GM12878 (cell line): ENCODE measurements around the gene OR6C76.
"Not testable (repeated sequence)": the region's sequence is repeated elsewhere in the genome, so short reads cannot be mapped to it uniquely, and the experiment has no call there.

Experiments
- CBFB ChIP-seq: IDR thresholded peaks from 2 replicates; pipeline ENCODE4 v1.6.1; 2016; ENCODE audit warnings: antibody characterized with exemption, low read depth
- CTCF ChIP-seq, 3 experiments: IDR thresholded peaks in 2 of 3; conservative IDR thresholded peaks in 1 of 3; 2 replicates each; pipeline ENCODE4 v1.5.1; 2011; ENCODE audit warnings: low read depth in 3 of 3, low read length in 3 of 3, mild to moderate bottlenecking in 3 of 3, control low read depth in 2 of 3, moderate library complexity in 2 of 3, inconsistent platforms in 1 of 3, mixed read lengths in 1 of 3; ENCODE audit not compliant: control insufficient read depth in 2 of 3, insufficient read depth in 1 of 3; ENCODE audit errors: extremely low read depth in 1 of 3
- HDAC2 ChIP-seq: fragments of 200-600 bp; sonication (generic); IDR thresholded peaks from 2 replicates; pipeline ENCODE4 v1.6.1; 2017
- JUNB ChIP-seq: IDR thresholded peaks from 2 replicates; pipeline ENCODE4 v1.6.1; 2016; ENCODE audit warnings: antibody characterized with exemption, mild to moderate bottlenecking
- MEF2A ChIP-seq: IDR thresholded peaks from 2 replicates; pipeline ENCODE4 v1.6.1; 2011; ENCODE audit warnings: low read depth, mild to moderate bottlenecking, low read length, moderate library complexity; ENCODE audit not compliant: insufficient read depth
- POLR2A ChIP-seq: IDR thresholded peaks from 2 replicates; pipeline ENCODE4 v1.6.1; 2011; ENCODE audit warnings: low read depth, mild to moderate bottlenecking, low read length
- PRDM15 ChIP-seq: fragments of 450-650 bp; formaldehyde crosslinking; IDR thresholded peaks from 2 replicates; pipeline ENCODE4 v1.4.0; 2020; ENCODE audit warnings: mild to moderate bottlenecking, moderate library complexity
- RCOR1 ChIP-seq: conservative IDR thresholded peaks from 2 replicates; pipeline ENCODE4 v1.6.1; 2012; ENCODE audit warnings: low read depth, low read length, improper control_type of control experiment
- RFX5 ChIP-seq: IDR thresholded peaks from 2 replicates; pipeline ENCODE4 v1.6.1; 2011; ENCODE audit warnings: low read depth, low read length, improper control_type of control experiment
- TCF12 ChIP-seq: IDR thresholded peaks from 2 replicates; pipeline ENCODE4 v1.6.1; 2011; ENCODE audit warnings: low read depth, mild to moderate bottlenecking, low read length
- TF ChIP-seq, protein P1 (sequence below): IDR thresholded peaks from 2 replicates; pipeline ENCODE4 v1.6.1; 2011; ENCODE audit warnings: low read depth, mild to moderate bottlenecking, low read length, moderate library complexity, borderline replicate concordance; ENCODE audit errors: extremely low read depth

DNA sequence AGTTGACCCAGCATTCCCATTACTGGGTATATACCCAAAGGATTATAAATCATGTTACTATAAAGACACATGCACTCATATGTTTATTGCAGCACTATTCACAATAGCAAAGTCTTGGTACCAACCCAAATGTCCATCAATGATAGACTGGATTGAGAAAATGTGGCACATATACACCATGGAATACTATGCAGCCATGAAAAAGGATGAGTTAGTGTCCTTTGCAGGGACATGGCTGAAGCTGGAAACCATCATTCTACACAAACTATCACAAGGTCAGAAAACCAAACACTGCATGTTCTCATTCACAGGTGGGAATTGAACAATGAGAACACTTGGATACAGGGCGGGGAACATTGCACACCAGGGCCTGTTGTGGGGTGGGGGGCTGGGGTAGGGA lies 38.9 kb downstream of the OR6C76 start:
- not testable (repeated sequence) for TF ChIP-seq JUNB; RFX5; CBFB; POLR2A; HDAC2; MEF2A; PRDM15 (CRISPR knock-in tag); CTCF (IDR thresholded peaks at IDR 0.05 in 2 of 3, conservative IDR thresholded peaks at IDR 0.05 in 1 of 3; ENCODE audit: control insufficient read depth in 2 of 3, extremely low read depth in 1 of 3, insufficient read depth in 1 of 3, low read depth in 3 of 3, low read length in 3 of 3); TCF12; RCOR1
- TF ChIP-seq, protein P1, sequence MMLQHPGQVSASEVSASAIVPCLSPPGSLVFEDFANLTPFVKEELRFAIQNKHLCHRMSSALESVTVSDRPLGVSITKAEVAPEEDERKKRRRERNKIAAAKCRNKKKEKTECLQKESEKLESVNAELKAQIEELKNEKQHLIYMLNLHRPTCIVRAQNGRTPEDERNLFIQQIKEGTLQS = not testable (repeated sequence)
